Left lung (tissue), 10 donors: ENCODE measurements around the gene GGTLC1. TPM values are rescaled to one million over a fixed set of nuclear protein-coding genes. Genes with fewer than 3 reads are reported as not detected.

Experiments used
- ATAC-seq: fragments of 200-7000 bp; cut with Tn5 transposase; one replicate; pipeline ENCODE4 v1.9.1; 2020; ENCODE audit warnings: moderate library complexity
- DNase-seq, 4 donors: peaks; one replicate each; pipeline ENCODE4 v3.0.0-alpha.2; 2013 to 2020
- H3K27ac ChIP-seq, 2 donors: fragments of 200-600 bp; sonication (generic) in 1 of 2; one replicate each; pipeline versions ENCODE4 v1.5.0 to v1.8.0; 2020 to 2021
- H3K27me3 ChIP-seq, 2 donors: fragments of 200-600 bp; sonication (generic) in 1 of 2; one replicate each; pipeline versions ENCODE4 v1.5.0 to v1.8.0; 2020 to 2021
- H3K36me3 ChIP-seq, 2 donors: fragments of 200-600 bp; sonication (generic) in 1 of 2; one replicate each; pipeline versions ENCODE4 v1.5.0 to v1.8.0; 2020 to 2021
- H3K4me1 ChIP-seq, 2 donors: fragments of 200-600 bp; one replicate each; pipeline ENCODE4 v1.8.0; 2021
- H3K4me3 ChIP-seq, 2 donors: fragments of 200-600 bp; sonication (generic) in 1 of 2; one replicate each; pipeline versions ENCODE4 v1.5.0 to v1.8.0; 2020 to 2021; ENCODE audit warnings: mild to moderate bottlenecking in 1 of 2
- H3K9me3 ChIP-seq, 2 donors: fragments of 200-600 bp; sonication (generic) in 1 of 2; one replicate each; pipeline versions ENCODE4 v1.5.0 to v1.8.0; 2020 to 2021
- CTCF ChIP-seq, 2 donors: fragments of 200-600 bp; sonication (generic) in 1 of 2; IDR thresholded peaks; one replicate each; pipeline versions ENCODE4 v1.5.0 to v1.8.0; 2021; ENCODE audit warnings: antibody characterized with exemption in 2 of 2
- intact Hi-C, 2 donors: fragments of 100-400 bp; cut with DNase I; formaldehyde crosslinking; loops; one replicate each; pipeline versions ENCODE4 v1.11.2 to v1.14.2; 2022
- polyA plus RNA-seq, 6 donors: library from polyadenylated mRNA; unstranded; fragments of 120-200 nt; gene quantifications; one replicate each; pipeline ENCODE4 v1.2.1, GENCODE V29; 2013; ENCODE audit not compliant: insufficient read length in 6 of 6
- total RNA-seq, 2 donors: library from RNA; stranded (reverse); fragmentation: NEBNext Ultra II Directional; extraction: Animal tissue kit (Norgen Biotek cat#: 25700); gene quantifications; one replicate each; pipeline ENCODE4 v1.2.1, GENCODE V29; 2021
- donor health status: DM: no; HTN: yes; CAD: no.
- donor health status: DM: no; HTN: no; CAD: no.

GGTLC1 gene
- total and polyA plus RNA-seq, 8 donors = 1.3 to 22.4 (median 1.6) TPM

GRCh38 chr20:23963941-23964340 is 24.6 kb downstream of the GGTLC1 start:
- Histone ChIP-seq H3K4me1 (no peaks in the 10 kb centered on the region), H3K4me3 (no peak overlapping the region), H3K9me3 (peaks cover 0 to 6% of the 10 kb centered on the region in 2 donors), H3K36me3 (no peaks in the 10 kb centered on the region), H3K27ac (no peak overlapping the region), H3K27me3 (no peaks in the 10 kb centered on the region)
- DNase-seq (no peak), ATAC-seq (no peak)
- intact Hi-C loops = no loop called here
- no peak for TF ChIP-seq CTCF (IDR thresholded peaks at IDR 0.05)

GRCh38 chr20:23962272-23962671 is 26.3 kb downstream of the GGTLC1 start:
- Histone ChIP-seq H3K4me3 (no peak overlapping the region), H3K9me3 (peaks cover 0 to 6% of the 10 kb centered on the region in 2 donors), H3K4me1 (no peaks in the 10 kb centered on the region), H3K27me3 (no peaks in the 10 kb centered on the region), H3K36me3 (no peaks in the 10 kb centered on the region), H3K27ac (no peak overlapping the region)
- ATAC-seq (no peak), DNase-seq (no peak)
- no peak for TF ChIP-seq CTCF (IDR thresholded peaks at IDR 0.05)
- intact Hi-C loops = no loop called here

- TF ChIP-seq CTCF (IDR thresholded peaks at IDR 0.05) = no peak
- Histone ChIP-seq H3K36me3 (no peaks in the 10 kb centered on the region), H3K4me1 (no peaks in the 10 kb centered on the region), H3K27ac (no peak overlapping the region), H3K4me3 (no peak overlapping the region), H3K9me3 (peaks cover 0 to 4% of the 10 kb centered on the region in 2 donors), H3K27me3 (no peaks in the 10 kb centered on the region)
- intact Hi-C loops = no loop called here
- no peak for ATAC-seq
- no peak for DNase-seq
Observed at GRCh38 chr20:23959054-23959453, 29.5 kb downstream of the GGTLC1 start.

- Histone ChIP-seq H3K9me3 (no peaks in the 10 kb centered on the region), H3K4me1 (no peaks in the 10 kb centered on the region), H3K4me3 (no peak overlapping the region), H3K27me3 (no peaks in the 10 kb centered on the region), H3K36me3 (no peaks in the 10 kb centered on the region), H3K27ac (no peak overlapping the region)
- no peak for TF ChIP-seq CTCF (IDR thresholded peaks at IDR 0.05)
- intact Hi-C loops = no loop called here
- DNase-seq (no peak), ATAC-seq (no peak)
Observed at GRCh38 chr20:23955896-23956295, 32.7 kb downstream of the GGTLC1 start.

- ATAC-seq = peak; percentile 73
- intact Hi-C loops = no loop called here
- DNase-seq = peak in 1 of 4 donors; percentile 5
- Histone ChIP-seq H3K27ac (no peak overlapping the region), H3K4me1 (no peaks in the 10 kb centered on the region), H3K4me3 (no peak overlapping the region), H3K36me3 (no peaks in the 10 kb centered on the region), H3K27me3 (no peaks in the 10 kb centered on the region), H3K9me3 (no peaks in the 10 kb centered on the region)
- no peak for TF ChIP-seq CTCF (IDR thresholded peaks at IDR 0.05)
Observed at GRCh38 chr20:23954008-23954745, 34.4 kb downstream of the GGTLC1 start.
